Suprapubic skin (tissue), 4 donors: ENCODE results near the gene UNC13D.

Source experiments
- EP300 ChIP-seq: sonication (generic); formaldehyde crosslinking; IDR thresholded peaks from one replicate; pipeline ENCODE4 v1.6.1; 2017; ENCODE audit warnings: antibody characterized with exemption
- POLR2A ChIP-seq, 2 donors: fragments of 450-650 bp; IDR thresholded peaks; one replicate each; pipeline ENCODE4 v1.6.1; 2017; ENCODE audit warnings: antibody characterized with exemption in 2 of 2, mild to moderate bottlenecking in 2 of 2, moderate library complexity in 2 of 2
- POLR2AphosphoS5 ChIP-seq, 3 donors: sonication (generic); formaldehyde crosslinking; IDR thresholded peaks; one replicate each; pipeline ENCODE4 v1.6.1; 2017; ENCODE audit warnings: antibody characterized with exemption in 3 of 3
- TF ChIP-seq, protein P1 (sequence below), 2 donors: fragments of 200-600 bp in 1 of 2; fragments of 450-650 bp in 1 of 2; sonication (generic) in 1 of 2; IDR thresholded peaks; one replicate each; pipeline ENCODE4 v1.5.1; 2016 to 2019; ENCODE audit warnings: antibody characterized with exemption in 2 of 2, mild to moderate bottlenecking in 1 of 2, moderate library complexity in 1 of 2

DNA sequence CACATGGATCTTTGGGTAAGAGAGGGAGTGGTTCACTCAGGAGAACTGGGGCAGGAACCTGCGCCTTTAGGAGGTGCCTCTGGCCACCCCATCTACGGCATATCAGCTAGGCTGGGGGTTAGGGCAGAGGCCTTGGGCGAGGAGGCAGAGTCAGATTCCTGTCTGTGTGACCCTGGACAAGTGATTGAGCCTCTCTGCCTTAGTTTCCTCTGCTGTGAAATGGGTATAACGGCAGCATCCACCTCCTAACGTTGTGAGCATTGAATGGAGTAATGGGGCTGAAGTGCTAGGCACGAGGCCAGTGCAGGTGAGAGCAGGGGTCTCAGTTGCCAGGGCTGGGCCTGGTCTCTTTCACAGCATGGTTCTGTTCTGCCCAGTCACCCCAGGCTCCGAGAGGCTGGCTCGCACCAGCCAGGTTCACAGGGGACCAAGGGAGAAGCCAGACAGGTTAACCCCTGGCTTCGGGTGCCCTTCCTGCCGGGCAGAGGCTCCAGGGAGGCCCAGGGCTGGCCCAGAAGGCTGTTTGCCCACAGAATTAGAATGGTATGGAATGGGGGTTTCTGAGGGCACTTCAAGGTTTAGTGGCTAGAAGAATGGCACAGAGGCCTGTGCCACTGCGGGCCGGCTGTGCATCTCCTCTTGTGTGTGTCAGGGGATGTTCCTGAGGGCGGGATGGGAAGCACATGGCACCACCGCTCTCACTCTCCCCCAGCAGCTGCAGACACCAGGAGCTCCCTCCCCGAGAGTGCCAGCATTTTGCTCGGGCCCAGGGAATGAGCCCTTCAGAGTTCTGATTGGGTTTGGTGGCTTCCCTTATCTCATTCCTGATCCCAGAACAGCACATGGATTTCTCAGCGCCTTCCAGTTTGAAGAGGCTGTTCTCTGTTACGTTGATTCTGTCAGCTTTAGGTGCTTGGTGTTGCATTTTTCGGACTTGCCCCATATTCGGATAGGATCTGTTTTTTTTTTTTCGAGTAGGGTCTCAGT, 23.8 kb downstream of the UNC13D start:
- TF ChIP-seq, protein P1, sequence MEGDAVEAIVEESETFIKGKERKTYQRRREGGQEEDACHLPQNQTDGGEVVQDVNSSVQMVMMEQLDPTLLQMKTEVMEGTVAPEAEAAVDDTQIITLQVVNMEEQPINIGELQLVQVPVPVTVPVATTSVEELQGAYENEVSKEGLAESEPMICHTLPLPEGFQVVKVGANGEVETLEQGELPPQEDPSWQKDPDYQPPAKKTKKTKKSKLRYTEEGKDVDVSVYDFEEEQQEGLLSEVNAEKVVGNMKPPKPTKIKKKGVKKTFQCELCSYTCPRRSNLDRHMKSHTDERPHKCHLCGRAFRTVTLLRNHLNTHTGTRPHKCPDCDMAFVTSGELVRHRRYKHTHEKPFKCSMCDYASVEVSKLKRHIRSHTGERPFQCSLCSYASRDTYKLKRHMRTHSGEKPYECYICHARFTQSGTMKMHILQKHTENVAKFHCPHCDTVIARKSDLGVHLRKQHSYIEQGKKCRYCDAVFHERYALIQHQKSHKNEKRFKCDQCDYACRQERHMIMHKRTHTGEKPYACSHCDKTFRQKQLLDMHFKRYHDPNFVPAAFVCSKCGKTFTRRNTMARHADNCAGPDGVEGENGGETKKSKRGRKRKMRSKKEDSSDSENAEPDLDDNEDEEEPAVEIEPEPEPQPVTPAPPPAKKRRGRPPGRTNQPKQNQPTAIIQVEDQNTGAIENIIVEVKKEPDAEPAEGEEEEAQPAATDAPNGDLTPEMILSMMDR (IDR thresholded peaks at IDR 0.05), result no peak
- no peak for TF ChIP-seq EP300
- TF ChIP-seq POLR2AphosphoS5 (IDR thresholded peaks at IDR 0.05), result no peak
- TF ChIP-seq POLR2A (IDR thresholded peaks at IDR 0.05), result no peak
